SK-N-SH (cell line): Measurements from ENCODE around the gene PNMA3. TPM values are rescaled to one million over a fixed set of nuclear protein-coding genes. Genes with fewer than 3 reads are reported as not detected.

Experiments
- CTCF ChIA-PET: fragments of 300-600, 350-600 bp; formaldehyde crosslinking; extraction: SDS; loops from one replicate; lab custom pipeline; 2021; lab: Yijun Ruan, JAX
- POLR2A ChIA-PET: fragments of 350-600 bp; sonication (Branson Sonifier 250); formaldehyde crosslinking; extraction: SDS; loops from one replicate; lab custom pipeline; 2020; ENCODE audit warnings: antibody characterized with exemption, inconsistent platforms; lab: Yijun Ruan, JAX
- DNase-seq: peaks from one replicate; pipeline ENCODE4 v3.0.0; 2012
- H2AFZ ChIP-seq: fragments of 200-600 bp; sonication (generic); 2 replicates; pipeline ENCODE4 v1.8.1; 2016; ENCODE audit warnings: antibody characterized with exemption, mild to moderate bottlenecking, low read depth
- H3F3A ChIP-seq: fragments of 200-600 bp; sonication (generic); replicated peaks from 2 replicates; pipeline ENCODE3; 2016; ENCODE audit warnings: antibody characterized with exemption, mild to moderate bottlenecking; ENCODE audit not compliant: insufficient read depth
- H3K27ac ChIP-seq, 2 experiments: fragments of 200-500 bp in 1 of 2; fragments of 200-600 bp in 1 of 2; sonication (Bioruptor generic) in 1 of 2; sonication (generic), shearing (Covaris generic) in 1 of 2; 2 replicates each; pipeline versions ENCODE4 v1.5.1 to v1.6.1; 2014 to 2016; ENCODE audit warnings: low read depth in 2 of 2, inconsistent platforms in 1 of 2, low read length in 1 of 2, mild to moderate bottlenecking in 1 of 2, mixed read lengths in 1 of 2
- H3K27me3 ChIP-seq: fragments of 200-600 bp; sonication (generic), shearing (Covaris generic); 2 replicates; pipeline ENCODE4 v1.6.1; 2016; ENCODE audit warnings: mixed run types; ENCODE audit not compliant: insufficient read depth
- H3K36me3 ChIP-seq, 2 experiments: fragments of 200-500 bp in 1 of 2; fragments of 200-600 bp in 1 of 2; sonication (Bioruptor generic) in 1 of 2; sonication (generic) in 1 of 2; replicated peaks in 1 of 2; 2 replicates each; pipeline versions ENCODE3 to v1.5.1; 2014 to 2016; ENCODE audit warnings: low read length in 1 of 2, mild to moderate bottlenecking in 1 of 2; ENCODE audit not compliant: insufficient read depth in 2 of 2, control insufficient read depth in 1 of 2
- H3K4me1 ChIP-seq, 2 experiments: fragments of 200-500 bp in 1 of 2; fragments of 200-600 bp in 1 of 2; sonication (Bioruptor generic) in 1 of 2; sonication (generic), shearing (Covaris generic) in 1 of 2; 2 replicates each; pipeline versions ENCODE4 v1.5.1 to v1.6.1; 2014 to 2016; ENCODE audit warnings: low read depth in 1 of 2, low read length in 1 of 2, mixed run types in 1 of 2; ENCODE audit not compliant: insufficient read depth in 2 of 2, control insufficient read depth in 1 of 2
- H3K4me2 ChIP-seq: fragments of 200-600 bp; sonication (generic), shearing (Covaris generic); 2 replicates; pipeline ENCODE4 v1.6.1; 2017; ENCODE audit warnings: mixed run types
- H3K4me3 ChIP-seq, 2 experiments: fragments of 200-500 bp in 1 of 2; fragments of 200-600 bp in 1 of 2; sonication (Bioruptor generic) in 1 of 2; sonication (generic), shearing (Covaris generic) in 1 of 2; 2 replicates each; pipeline versions ENCODE4 v1.5.1 to v1.8.1; 2014 to 2016; ENCODE audit warnings: low read depth in 2 of 2, inconsistent platforms in 1 of 2, low read length in 1 of 2, mild to moderate bottlenecking in 1 of 2, mixed read lengths in 1 of 2, moderate library complexity in 1 of 2
- H3K79me2 ChIP-seq: fragments of 200-600 bp; sonication (generic); 2 replicates; pipeline ENCODE4 v1.8.1; 2017; ENCODE audit warnings: mild to moderate bottlenecking; ENCODE audit not compliant: insufficient read depth
- H3K9ac ChIP-seq: fragments of 200-600 bp; sonication (generic); 2 replicates; pipeline ENCODE4 v1.6.1; 2017; ENCODE audit warnings: mixed run types
- H3K9me2 ChIP-seq: fragments of 200-600 bp; sonication (generic); 2 replicates; pipeline ENCODE4 v1.6.1; 2017; ENCODE audit warnings: mixed run types
- H3K9me3 ChIP-seq: fragments of 200-600 bp; sonication (generic); 2 replicates; pipeline ENCODE4 v1.6.1; 2017; ENCODE audit warnings: mixed run types, mild to moderate bottlenecking, moderate library complexity
- H4K20me1 ChIP-seq: fragments of 200-600 bp; sonication (generic); 2 replicates; pipeline ENCODE4 v1.6.1; 2017; ENCODE audit warnings: mild to moderate bottlenecking, mixed run types; ENCODE audit not compliant: insufficient read depth
- CTCF ChIP-seq: fragments of 200-600 bp; sonication (generic); IDR thresholded peaks from 2 replicates; pipeline ENCODE4 v1.6.1; 2017; ENCODE audit warnings: antibody characterized with exemption, mild to moderate bottlenecking, moderate library complexity
- ELF1 ChIP-seq: IDR thresholded peaks from 2 replicates; pipeline ENCODE4 v1.4.0; 2012
- EP300 ChIP-seq, 2 experiments: IDR thresholded peaks; 2 replicates each; pipeline versions ENCODE4 v1.4.0 to v1.6.1; 2012; ENCODE audit warnings: borderline replicate concordance in 1 of 2, low read depth in 1 of 2, low read length in 1 of 2
- EZH2phosphoT487 ChIP-seq: fragments of 200-600 bp; sonication (generic); IDR thresholded peaks from 2 replicates; pipeline ENCODE4 v1.6.1; 2017; ENCODE audit warnings: low read depth, mixed run types, mild to moderate bottlenecking, antibody characterized with exemption, moderate library complexity, borderline replicate concordance
- FOSL2 ChIP-seq: IDR thresholded peaks from 2 replicates; pipeline ENCODE4 v1.4.0; 2012; ENCODE audit warnings: low read depth, mild to moderate bottlenecking, moderate library complexity, borderline replicate concordance
- FOXJ3 ChIP-seq: sonication (generic); formaldehyde crosslinking; IDR thresholded peaks from 2 replicates; pipeline ENCODE4 v1.5.1; 2020; ENCODE audit warnings: mild to moderate bottlenecking, missing genetic modification reagents
- FOXM1 ChIP-seq: IDR thresholded peaks from 2 replicates; pipeline ENCODE4 v1.4.0; 2012; ENCODE audit warnings: low read depth, mild to moderate bottlenecking
- GABPA ChIP-seq: IDR thresholded peaks from 2 replicates; pipeline ENCODE4 v1.4.0; 2012; ENCODE audit warnings: low read depth, mild to moderate bottlenecking
- IRF3 ChIP-seq: fragments of 150-350 bp; IDR thresholded peaks from 2 replicates; pipeline ENCODE4 v1.6.1; 2016; ENCODE audit warnings: mild to moderate bottlenecking, low read depth, low read length
- JUND ChIP-seq: IDR thresholded peaks from 2 replicates; pipeline ENCODE4 v1.4.0; 2012
- MAX ChIP-seq: IDR thresholded peaks from 2 replicates; pipeline ENCODE4 v1.4.0; 2012; ENCODE audit warnings: low read depth
- MEF2A ChIP-seq: IDR thresholded peaks from 2 replicates; pipeline ENCODE4 v1.4.0; 2012; ENCODE audit warnings: low read depth, borderline replicate concordance
- NFIC ChIP-seq: IDR thresholded peaks from 2 replicates; pipeline ENCODE4 v1.4.0; 2012; ENCODE audit warnings: borderline replicate concordance
- NRF1 ChIP-seq: IDR thresholded peaks from 2 replicates; pipeline ENCODE4 v1.6.1; 2012; ENCODE audit warnings: low read depth, mild to moderate bottlenecking, low read length
- SIN3A ChIP-seq: IDR thresholded peaks from 2 replicates; pipeline ENCODE4 v1.6.1; 2012; ENCODE audit warnings: low read depth, mild to moderate bottlenecking, low read length, moderate library complexity, borderline replicate concordance
- SMC3 ChIP-seq: IDR thresholded peaks from 2 replicates; pipeline ENCODE4 v1.6.1; 2012; ENCODE audit warnings: low read depth, low read length, improper control_type of control experiment
- TAF1 ChIP-seq: IDR thresholded peaks from 2 replicates; pipeline ENCODE4 v1.6.1; 2012; ENCODE audit warnings: low read depth, mild to moderate bottlenecking, low read length, moderate library complexity, borderline replicate concordance
- USF2 ChIP-seq: fragments of 150-350 bp; IDR thresholded peaks from 2 replicates; pipeline ENCODE4 v1.6.1; 2017; ENCODE audit warnings: antibody characterized with exemption, low read length, low read depth, borderline replicate concordance
- WGBS: methylation state at CpG from one replicate; pipeline ENCODE4 v1.1.6; 2017; ENCODE audit warnings: low lambda C conversion rate; 5-methylcytosine and 5-hydroxymethylcytosine counted together
- polyA plus RNA-seq, 3 experiments: library from polyadenylated mRNA; depleted of rRNA; stranded (reverse); fragments of >200 nt; gene quantifications; 2 replicates each; pipeline ENCODE4 v1.2.3, GENCODE V29; 2012

Gene PNMA3
- polyA plus RNA-seq, 1 of the 3 experiments (the other 2 are of a cell fraction): 0.12 TPM

- TF ChIP-seq IRF3: no peak
- no peak for TF ChIP-seq SIN3A
- TF ChIP-seq NFIC: no peak
- TF ChIP-seq FOSL2: no peak
- no peak for TF ChIP-seq CTCF
- no peak for TF ChIP-seq ELF1
- no peak for TF ChIP-seq FOXJ3 (CRISPR knock-in tag)
Observed at GRCh38 chrX:153029162-153029561, 27.1 kb upstream of the PNMA3 start (continued).

- Histone ChIP-seq H3K36me3 (no peaks in the 10 kb centered on the region), H2AFZ (no peak overlapping the region), H3F3A (no peaks in the 10 kb centered on the region), H3K9ac (no peak overlapping the region), H3K4me2 (no peak overlapping the region), H3K79me2 (no peaks in the 10 kb centered on the region), H3K9me3 (no peaks in the 10 kb centered on the region), H3K4me3 (no peak overlapping the region), H4K20me1 (no peaks in the 10 kb centered on the region), H3K27ac (no peak overlapping the region), H3K9me2 (no peaks in the 10 kb centered on the region), H3K27me3 (peaks cover 22% of the 10 kb centered on the region), H3K4me1 (no peaks in the 10 kb centered on the region; a peak in 1 of 4 replicates)
- POLR2A ChIA-PET: no interaction called here
- DNase-seq: no peak
- TF ChIP-seq EP300 (IDR thresholded peaks at IDR 0.05; ENCODE audit: borderline replicate concordance in 1 of 2, low read depth in 1 of 2, low read length in 1 of 2) (no peak), EZH2phosphoT487 (no peak)
- CTCF ChIA-PET: interaction anchor here (1.3 kb wide), 1 partner anchor 88 kb away, joined by 3 read pairs; no protein-coding TSS in a partner anchor
- 52% methylated on average over 4 of the region's 11 CpGs for WGBS
Observed at GRCh38 chrX:153029875-153030274, 26.4 kb upstream of the PNMA3 start.

- 54% methylated on average over 5 of the region's 12 CpGs for WGBS
- Histone ChIP-seq H2AFZ (no peak overlapping the region), H3K9me2 (no peaks in the 10 kb centered on the region), H3K4me1 (no peaks in the 10 kb centered on the region; a peak in 1 of 4 replicates), H3K9me3 (no peaks in the 10 kb centered on the region), H3K36me3 (no peaks in the 10 kb centered on the region), H4K20me1 (no peaks in the 10 kb centered on the region), H3K27me3 (peaks cover 22% of the 10 kb centered on the region), H3K4me2 (no peak overlapping the region), H3F3A (no peaks in the 10 kb centered on the region), H3K9ac (no peak overlapping the region), H3K79me2 (no peaks in the 10 kb centered on the region), H3K4me3 (no peak overlapping the region), H3K27ac (no peak overlapping the region)
- ChIA-PET POLR2A (no interaction called here), CTCF (no interaction called here)
- no peak for DNase-seq
- TF ChIP-seq NRF1: no peak
- no peak for TF ChIP-seq EZH2phosphoT487
- no peak for TF ChIP-seq JUND
- TF ChIP-seq GABPA: no peak
- TF ChIP-seq NFIC: no peak
- no peak for TF ChIP-seq ELF1
- no peak for TF ChIP-seq IRF3
- no peak for TF ChIP-seq TAF1
- no peak for TF ChIP-seq SMC3
- TF ChIP-seq CTCF: no peak
- no peak for TF ChIP-seq MAX
- no peak for TF ChIP-seq USF2
- no peak for TF ChIP-seq MEF2A
- TF ChIP-seq FOXM1: no peak
Observed at GRCh38 chrX:153030801-153031200, 25.5 kb upstream of the PNMA3 start.
